ENCODE data around the gene AKT2.

- TF ChIP-seq TAF1 (IDR thresholded peaks at IDR 0.05; ENCODE audit: low read depth, low read length) (no peak), POLR2AphosphoS5 (IDR thresholded peaks at IDR 0.05; ENCODE audit: low read depth, low read length) (no peak)
Observed at GRCh38 chr19:40255619-40256166, 29.5 kb downstream of the AKT2 start.
